Sigmoid colon (tissue), 4 donors: ENCODE measurements around the gene KAZN.

Source experiments
- EP300 ChIP-seq, 4 donors: sonication (generic); formaldehyde crosslinking; IDR thresholded peaks; one replicate each; pipeline ENCODE4 v1.6.1; 2017; ENCODE audit warnings: antibody characterized with exemption in 4 of 4
- POLR2A ChIP-seq, 2 donors: fragments of 450-650 bp; IDR thresholded peaks; one replicate each; pipeline ENCODE4 v1.6.1; 2016; ENCODE audit warnings: antibody characterized with exemption in 2 of 2, mild to moderate bottlenecking in 2 of 2, moderate library complexity in 2 of 2
- TF ChIP-seq, protein P1 (sequence below), 4 experiments: fragments of 450-650 bp in 3 of 4; fragments of 200-600 bp in 1 of 4; IDR thresholded peaks; one replicate each; pipeline ENCODE4 v1.5.1; 2016 to 2019; ENCODE audit warnings: antibody characterized with exemption in 4 of 4, mild to moderate bottlenecking in 3 of 4, moderate library complexity in 2 of 4

- TF ChIP-seq, protein P1, sequence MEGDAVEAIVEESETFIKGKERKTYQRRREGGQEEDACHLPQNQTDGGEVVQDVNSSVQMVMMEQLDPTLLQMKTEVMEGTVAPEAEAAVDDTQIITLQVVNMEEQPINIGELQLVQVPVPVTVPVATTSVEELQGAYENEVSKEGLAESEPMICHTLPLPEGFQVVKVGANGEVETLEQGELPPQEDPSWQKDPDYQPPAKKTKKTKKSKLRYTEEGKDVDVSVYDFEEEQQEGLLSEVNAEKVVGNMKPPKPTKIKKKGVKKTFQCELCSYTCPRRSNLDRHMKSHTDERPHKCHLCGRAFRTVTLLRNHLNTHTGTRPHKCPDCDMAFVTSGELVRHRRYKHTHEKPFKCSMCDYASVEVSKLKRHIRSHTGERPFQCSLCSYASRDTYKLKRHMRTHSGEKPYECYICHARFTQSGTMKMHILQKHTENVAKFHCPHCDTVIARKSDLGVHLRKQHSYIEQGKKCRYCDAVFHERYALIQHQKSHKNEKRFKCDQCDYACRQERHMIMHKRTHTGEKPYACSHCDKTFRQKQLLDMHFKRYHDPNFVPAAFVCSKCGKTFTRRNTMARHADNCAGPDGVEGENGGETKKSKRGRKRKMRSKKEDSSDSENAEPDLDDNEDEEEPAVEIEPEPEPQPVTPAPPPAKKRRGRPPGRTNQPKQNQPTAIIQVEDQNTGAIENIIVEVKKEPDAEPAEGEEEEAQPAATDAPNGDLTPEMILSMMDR (IDR thresholded peaks at IDR 0.05): no peak
- TF ChIP-seq POLR2A (IDR thresholded peaks at IDR 0.05) (no peak), EP300 (IDR thresholded peaks at IDR 0.05) (no peak)
Observed at GRCh38 chr1:15035236-15035635, 436.8 kb downstream of the KAZN start.
